Ovary (tissue), 9 donors: ENCODE measurements around the gene RAB9A. TPM values are rescaled to one million over a fixed set of nuclear protein-coding genes. Genes with fewer than 3 reads are reported as not detected.

Experiments
- DNase-seq, 5 donors: peaks; one replicate each; pipeline ENCODE4 v3.0.0-alpha.2; 2019 to 2020
- H3K27ac ChIP-seq, 2 donors: fragments of 200-600 bp; one replicate each; pipeline versions ENCODE4 v1.5.1 to v1.8.0; 2019 to 2022
- H3K27me3 ChIP-seq: fragments of 200-600 bp; one replicate; pipeline ENCODE4 v1.8.0; 2022
- H3K36me3 ChIP-seq: fragments of 200-600 bp; sonication (generic); one replicate; pipeline ENCODE4 v1.5.1; 2019
- H3K4me1 ChIP-seq: one replicate; pipeline ENCODE4 v1.8.1; 2013; ENCODE audit warnings: mild to moderate bottlenecking, moderate library complexity; ENCODE audit not compliant: insufficient read depth
- H3K4me3 ChIP-seq: fragments of 200-600 bp; sonication (generic); one replicate; pipeline ENCODE4 v1.5.1; 2017
- H3K9me3 ChIP-seq, 2 donors: fragments of 200-600 bp in 1 of 2; sonication (generic) in 1 of 2; one replicate each; pipeline versions ENCODE4 v1.5.1 to v1.8.1; 2013 to 2019; ENCODE audit warnings: mild to moderate bottlenecking in 1 of 2, moderate library complexity in 1 of 2
- CTCF ChIP-seq, 3 donors: fragments of 450-650 bp in 2 of 3; fragments of 200-600 bp in 1 of 3; IDR thresholded peaks; one replicate each; pipeline versions ENCODE4 v1.5.1 to v1.8.0; 2016 to 2022; ENCODE audit warnings: antibody characterized with exemption in 3 of 3, mild to moderate bottlenecking in 1 of 3
- EP300 ChIP-seq: sonication (generic); formaldehyde crosslinking; IDR thresholded peaks from one replicate; pipeline ENCODE4 v1.6.1; 2017; ENCODE audit warnings: antibody characterized with exemption
- POLR2A ChIP-seq: fragments of 450-650 bp; IDR thresholded peaks from one replicate; pipeline ENCODE4 v1.6.1; 2017; ENCODE audit warnings: antibody characterized with exemption, mild to moderate bottlenecking, moderate library complexity
- WGBS, 3 donors: extraction: QIAGEN DNeasy Blood & Tissue Kit in 1 of 3; methylation state at CpG; one replicate each; pipeline versions ENCODE4 v1.1.5 to v1.1.7; 2013 to 2017; 5-methylcytosine and 5-hydroxymethylcytosine counted together
- intact Hi-C, 4 donors: fragments of 100-400 bp; cut with DNase I; formaldehyde crosslinking; loops; one replicate each; pipeline versions ENCODE4 v1.11.0 to v1.15.1; 2022 to 2023
- polyA plus RNA-seq, 2 donors: library from polyadenylated mRNA; stranded (reverse); fragments of 200-250 nt in 1 of 2; fragments of 350-450 nt in 1 of 2; fragmentation: Illumina TruSeq in 1 of 2; extraction: RNeasy Lipid Tissue Mini Kit (QIAGEN cat#74804) in 1 of 2; gene quantifications; one replicate each; pipeline ENCODE4 v1.2.3, GENCODE V29; 2013 to 2014
- total RNA-seq, 7 donors: library from RNA; depleted of rRNA in 2 of 7; stranded (reverse); fragments of >200 nt in 2 of 7; fragmentation: NEBNext Ultra II Directional in 3 of 7; extraction: Animal tissue kit (Norgen Biotek cat#: 25700) in 3 of 7; gene quantifications; one replicate each; pipeline versions ENCODE4 v1.1.0 to v1.2.4, GENCODE V29; 2016 to 2023
- donor health status: DM: no; HTN: no; CAD: no; lungs with moderate emphysema.
- donor health status: DM: no; HTN: no; CAD: no.
- donor health status: Bipolar disorder and iron deficiency.
- donor health status: DM: yes; HTN: yes; CAD: no.
- donor health status: DM: no; HTN: no; CAD: no.
- donor health status: DM: yes; HTN: yes; CAD: no.

The RAB9A gene
- total and polyA plus RNA-seq, 9 donors = 22.3 to 46.3 (median 29.2) TPM

DNA sequence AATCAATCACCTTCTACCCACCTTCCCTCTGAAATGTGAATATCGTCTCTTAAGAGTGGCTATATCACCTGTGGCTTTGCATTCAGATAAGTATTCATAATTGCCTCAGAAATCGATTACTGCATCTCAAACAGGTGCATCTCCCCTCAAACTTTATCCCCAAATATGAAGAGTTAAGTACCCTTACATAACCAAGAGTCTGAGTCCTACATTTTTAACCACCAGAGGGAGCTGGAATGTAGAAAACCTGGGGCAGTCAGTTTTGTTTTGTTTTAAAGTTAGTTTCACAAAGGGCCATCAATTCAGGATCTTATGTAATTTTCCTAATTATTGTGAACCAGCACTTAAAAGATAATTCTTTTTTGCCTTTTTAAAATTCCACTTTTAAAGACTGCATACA is 30.3 kb upstream of the RAB9A start:
- no peaks in the 10 kb centered on the region for H3K27me3 ChIP-seq
- TF ChIP-seq CTCF (IDR thresholded peaks at IDR 0.05) = peak; percentile 70 to 82 (median 79)
- TF ChIP-seq EP300 = no peak
- H3K9me3 ChIP-seq = no peaks in the 10 kb centered on the region
- no peak overlapping the region for H3K4me3 ChIP-seq
- no peaks in the 10 kb centered on the region for H3K36me3 ChIP-seq
- peak overlapping the region in 1 of 2 donors; percentile 42 for H3K27ac ChIP-seq
- 9 to 17% (median 16%) methylated on average over 2 of the region's 2 CpGs for WGBS, 3 donors
- intact Hi-C loops = loop anchor here in 3 of 4 donors (5.0 to 10.0 kb wide), 4 partner anchors 76 to 374 kb away; partner anchors contain the start of genes GEMIN8 (in 2 of the 3), OFD1 (in 1 of the 3) and TRAPPC2 (in 1 of the 3)
- DNase-seq = no peak
- H3K4me1 ChIP-seq = peaks cover 3% of the 10 kb centered on the region

- intact Hi-C loops = loop anchor here in 3 of 4 donors (5.0 to 10.0 kb wide), 4 partner anchors 76 to 373 kb away; partner anchors contain the start of genes GEMIN8 (in 2 of the 3), OFD1 (in 1 of the 3) and TRAPPC2 (in 1 of the 3)
- 49 to 50% (median 50%) methylated on average over 6 of the region's 6 CpGs for WGBS, 3 donors
- peaks cover 3% of the 10 kb centered on the region for H3K4me1 ChIP-seq
- DNase-seq = no peak
- no peaks in the 10 kb centered on the region for H3K9me3 ChIP-seq
- TF ChIP-seq POLR2A (no peak), CTCF (IDR thresholded peaks at IDR 0.05) (no peak), EP300 (no peak)
- no peaks in the 10 kb centered on the region for H3K36me3 ChIP-seq
- H3K27ac ChIP-seq = peak overlapping the region in 1 of 2 donors; percentile 42
- H3K27me3 ChIP-seq = no peaks in the 10 kb centered on the region
- H3K4me3 ChIP-seq = no peak overlapping the region
These were observed 29.9 kb upstream of the RAB9A start for GRCh38 chrX:13659063-13659462.

- peak overlapping the region in 1 of 2 donors; percentile 13 for H3K27ac ChIP-seq
- intact Hi-C loops = no loop called here
- TF ChIP-seq EP300 (no peak), POLR2A (no peak), CTCF (IDR thresholded peaks at IDR 0.05) (no peak)
These were observed 27.1 kb upstream of the RAB9A start for GRCh38 chrX:13661735-13662288.

GRCh38 chrX:13662355-13662791 is 26.6 kb upstream of the RAB9A start:
- DNase-seq = no peak
- Histone ChIP-seq H3K27me3 (no peaks in the 10 kb centered on the region), H3K27ac (peak overlapping the region in 1 of 2 donors; percentile 13), H3K4me3 (peak overlapping the region; percentile 6), H3K9me3 (no peaks in the 10 kb centered on the region), H3K4me1 (peaks cover 2% of the 10 kb centered on the region), H3K36me3 (no peaks in the 10 kb centered on the region)
- 49 to 54% (median 53%) methylated on average over 6 of the region's 6 CpGs for WGBS, 3 donors
- TF ChIP-seq EP300 = no peak
- TF ChIP-seq POLR2A = no peak
- no peak for TF ChIP-seq CTCF (IDR thresholded peaks at IDR 0.05)
- intact Hi-C loops = no loop called here

More at GRCh38 chrX:13661735-13662288, 27.1 kb upstream of the RAB9A start:
- Histone ChIP-seq H3K36me3 (no peaks in the 10 kb centered on the region), H3K4me1 (peaks cover 2% of the 10 kb centered on the region), H3K4me3 (peak overlapping the region; percentile 6), H3K9me3 (no peaks in the 10 kb centered on the region), H3K27me3 (no peaks in the 10 kb centered on the region)
- no peak for DNase-seq
- WGBS, 3 donors = 60 to 73% (median 61%) methylated on average over 6 of the region's 6 CpGs
